GM19240 (cell line): ENCODE results near the gene LONP2.

Source experiments
- DNase-seq: peaks from one replicate; pipeline ENCODE4 v3.0.0; 2011; ENCODE audit warnings: low spot score; ENCODE audit not compliant: insufficient read length

The LONP2 gene

DNA sequence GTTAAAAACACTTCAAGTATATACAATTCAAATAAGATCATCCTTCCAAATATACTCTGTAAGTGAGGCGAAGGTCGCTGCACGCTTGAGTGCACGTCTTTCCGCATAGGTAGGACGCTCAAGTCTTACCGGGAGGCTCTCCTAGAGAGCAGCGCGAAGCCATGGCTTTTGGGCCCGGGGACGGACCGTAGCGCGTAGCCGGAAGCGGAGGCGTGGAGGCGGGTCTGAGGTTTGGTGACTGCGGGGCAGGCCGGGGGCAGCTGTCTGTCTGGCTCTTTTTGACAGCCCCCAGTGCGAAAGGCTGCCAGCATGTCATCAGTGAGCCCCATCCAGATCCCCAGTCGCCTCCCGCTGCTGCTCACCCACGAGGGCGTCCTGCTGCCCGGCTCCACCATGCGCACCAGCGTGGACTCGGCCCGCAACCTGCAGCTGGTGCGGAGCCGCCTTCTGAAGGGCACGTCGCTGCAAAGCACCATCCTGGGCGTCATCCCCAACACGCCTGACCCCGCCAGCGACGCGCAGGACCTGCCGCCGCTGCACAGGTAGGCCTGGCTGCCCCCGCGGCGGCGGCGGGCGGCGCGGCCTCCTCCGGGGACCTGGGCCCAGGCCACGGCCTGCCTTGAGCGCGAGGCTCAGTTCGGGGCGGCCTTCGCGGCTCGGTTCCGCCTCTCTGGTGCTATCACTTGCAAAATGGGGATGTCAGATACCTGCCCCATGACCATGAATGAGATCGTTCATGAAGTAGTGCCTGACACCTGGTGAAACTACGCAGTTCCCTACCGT lies at the start of gene LONP2:
Gene LONP2, plus strand, starts transcription at position 221 of the 783 bp plus-strand sequence. Its CDS starts 89 bp downstream, at position 310.
- peak; percentile 52 for DNase-seq

DNA sequence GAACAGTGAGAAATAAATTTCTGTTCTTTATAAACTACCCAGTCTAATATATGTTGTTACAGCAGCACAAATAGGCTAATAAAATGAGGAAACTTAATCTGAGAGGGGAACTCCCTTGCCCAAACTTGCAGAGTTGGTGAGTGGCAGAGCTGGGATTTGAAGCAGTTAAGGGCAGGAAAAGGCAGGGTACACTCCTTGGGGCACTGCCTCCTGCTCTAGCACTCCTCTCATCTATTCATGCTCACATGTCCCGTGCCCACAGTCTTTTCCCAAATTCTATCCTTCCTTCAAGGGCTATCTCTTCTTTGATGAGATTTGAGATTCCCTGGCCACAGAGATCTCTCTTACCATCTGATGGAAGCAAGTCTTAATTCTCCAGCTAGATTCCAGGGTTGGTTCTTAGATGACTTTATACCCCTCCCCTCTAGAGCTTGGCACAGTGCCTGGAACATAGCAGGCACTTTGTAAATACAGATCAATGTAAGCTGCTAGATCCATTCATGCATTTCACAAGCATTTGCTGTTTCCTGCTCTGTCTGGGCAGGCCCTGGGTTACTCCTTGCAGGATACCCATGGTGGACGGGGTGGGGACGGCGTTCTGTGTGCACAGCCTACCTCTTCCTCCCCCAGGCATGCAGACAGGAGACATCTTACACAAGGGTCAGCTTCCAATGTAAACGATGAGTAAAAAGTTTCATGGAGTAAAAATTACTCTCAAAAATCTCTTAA lies 49.1 kb upstream of the LONP2 start:
- DNase-seq = no peak

- no peak for DNase-seq
Measured at GRCh38 chr16:48197294-48197693, 46.8 kb upstream of the LONP2 start.

DNA sequence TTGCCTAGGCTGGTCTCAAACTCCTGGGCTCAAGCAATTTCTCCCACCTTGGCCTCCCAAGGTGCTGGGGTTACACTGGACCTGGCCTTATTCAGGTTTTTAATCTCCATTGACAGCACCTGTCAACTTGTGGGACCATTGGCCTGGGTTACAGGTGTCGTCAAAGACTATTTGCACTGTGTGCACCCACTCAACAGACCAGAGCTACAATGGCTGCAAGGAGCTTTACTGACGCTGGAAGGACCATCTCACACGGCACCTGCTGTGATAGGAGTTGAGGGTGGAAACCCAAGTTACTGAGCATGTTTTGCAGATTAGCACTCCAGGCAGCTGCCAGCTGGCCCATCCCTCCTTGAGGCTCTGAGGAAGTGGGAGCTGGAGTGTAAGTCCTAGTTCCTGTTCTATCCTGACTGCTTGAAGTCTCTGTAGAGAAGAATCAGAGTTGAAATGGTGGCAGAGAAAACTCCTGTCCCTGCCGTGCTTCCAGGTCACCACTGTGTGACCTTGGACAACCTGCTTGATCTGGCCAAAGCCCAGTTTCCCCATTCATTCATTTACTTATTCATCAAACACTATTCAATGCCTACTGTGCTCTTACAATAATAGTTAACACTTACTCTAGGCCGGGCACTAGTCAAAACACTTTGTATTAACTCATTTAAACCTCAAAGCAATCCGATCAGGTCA lies 42.4 kb upstream of the LONP2 start:
- DNase-seq = no peak

- no peak for DNase-seq
Measured at GRCh38 chr16:48203974-48204824, 39.9 kb upstream of the LONP2 start.

- DNase-seq = no peak
Measured at GRCh38 chr16:48204825-48205151, 39.3 kb upstream of the LONP2 start.

DNA sequence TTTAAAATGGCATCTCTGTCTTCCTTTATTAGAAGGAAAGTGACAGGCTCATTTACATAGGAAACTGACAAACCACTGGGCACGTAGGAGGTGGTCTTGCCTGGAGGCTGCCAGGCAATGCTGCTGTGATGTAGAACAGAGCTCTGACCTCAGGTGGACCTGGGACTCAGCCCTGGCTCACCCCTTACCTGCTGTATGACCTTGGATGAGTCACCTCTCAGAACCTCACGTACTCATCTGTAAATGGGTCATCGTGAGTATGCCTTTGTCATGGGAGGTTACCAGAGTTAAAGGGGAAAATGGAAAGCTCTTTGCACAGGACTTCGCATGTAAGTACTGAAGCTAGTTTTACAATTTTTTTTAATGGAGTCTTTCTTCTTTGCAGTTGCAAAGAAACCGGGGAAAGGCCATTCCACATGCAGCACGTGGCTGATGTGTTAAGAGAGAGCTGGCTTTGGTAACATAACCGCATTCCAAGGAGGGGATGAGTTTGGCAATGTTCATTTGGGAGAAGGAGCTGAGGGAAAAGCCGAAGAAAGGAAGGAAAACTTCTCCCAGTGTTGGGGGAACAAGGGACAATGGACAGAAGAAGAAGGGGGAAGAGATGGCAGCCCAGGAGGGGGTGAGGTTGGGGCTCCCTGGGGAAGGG lies 37.4 kb upstream of the LONP2 start:
- DNase-seq = no peak

DNA sequence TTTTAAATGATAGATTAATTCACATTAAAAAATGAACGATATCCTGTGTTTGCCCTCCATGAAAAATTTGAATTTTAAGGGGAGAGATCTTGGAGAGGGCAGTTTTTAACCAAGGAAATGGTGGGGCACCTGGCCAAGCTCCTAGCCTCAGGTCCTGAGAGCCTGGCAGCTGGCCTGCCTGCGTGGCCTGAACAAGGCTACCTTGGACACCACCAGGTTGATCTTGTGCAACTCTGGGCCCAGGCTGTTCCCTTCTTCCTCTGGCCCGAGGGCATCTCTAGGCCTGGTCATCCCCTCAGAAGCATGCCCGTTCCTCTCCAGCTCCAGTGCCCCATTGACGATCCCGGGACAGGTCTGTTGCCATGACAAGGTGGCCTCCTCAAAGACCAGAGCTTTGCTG lies 33.4 kb upstream of the LONP2 start:
- no peak for DNase-seq

DNA sequence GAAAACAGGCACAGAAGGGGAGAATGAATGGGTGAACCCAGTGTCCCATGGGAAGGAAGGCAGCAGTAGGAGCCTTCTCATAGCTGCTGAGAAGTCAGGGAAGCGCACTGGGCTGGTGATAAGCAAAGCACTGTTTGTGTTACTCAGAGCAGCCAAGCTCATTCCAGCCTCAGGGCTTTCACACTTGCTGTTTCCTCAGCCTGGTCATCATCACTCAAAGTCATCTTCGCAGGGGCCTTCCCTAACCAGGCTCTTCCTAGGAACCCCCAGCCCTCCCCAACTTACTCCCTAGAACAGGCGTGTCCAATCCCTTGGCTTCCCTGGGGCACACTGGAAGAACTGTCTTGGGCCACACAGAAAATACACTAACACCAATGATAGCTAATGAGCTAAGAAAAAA lies 32.1 kb upstream of the LONP2 start:
- DNase-seq = no peak

DNA sequence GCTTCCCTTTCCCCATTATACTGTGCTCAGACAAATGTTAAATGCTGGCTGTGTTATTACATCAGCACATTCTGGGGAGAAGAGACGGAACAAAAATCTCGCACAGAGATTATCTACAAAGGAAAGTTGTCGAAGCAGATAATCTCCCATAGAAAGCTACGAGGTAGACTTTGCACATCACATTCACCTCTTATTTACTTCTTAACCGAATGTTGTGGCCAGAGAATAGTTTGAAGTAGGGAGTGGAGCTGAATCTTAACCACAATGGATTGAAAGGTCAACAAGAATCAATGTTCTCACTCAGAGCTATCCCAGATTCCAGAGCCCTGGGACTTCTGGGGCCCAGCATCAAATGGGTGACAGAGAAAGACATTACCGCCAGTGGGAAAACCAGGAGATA lies 28.4 kb upstream of the LONP2 start:
- no peak for DNase-seq

- no peak for DNase-seq
Measured at GRCh38 chr16:48217708-48218107, 26.4 kb upstream of the LONP2 start.

- no peak for DNase-seq
Measured at GRCh38 chr16:48218473-48218872, 25.6 kb upstream of the LONP2 start.

DNA sequence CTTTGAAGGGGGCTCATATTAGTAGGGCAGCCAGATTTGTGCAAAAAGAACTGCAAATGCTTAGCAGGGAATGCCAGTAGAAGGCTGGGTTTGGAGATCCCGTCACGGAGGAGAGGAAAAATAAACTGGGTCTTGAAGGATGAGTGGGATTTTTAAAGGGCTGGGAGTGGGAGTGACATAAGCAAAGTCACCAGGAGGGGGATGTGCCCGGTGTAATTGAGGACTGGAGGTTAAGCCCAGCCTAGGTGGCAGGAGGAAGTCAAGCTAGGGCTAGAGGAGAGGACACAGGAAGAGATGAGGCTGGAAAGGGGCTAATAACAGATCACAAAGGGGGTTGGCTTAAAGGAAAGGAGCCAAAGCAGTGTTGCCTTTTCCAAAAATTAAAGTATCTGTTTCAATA lies 23.2 kb upstream of the LONP2 start:
- DNase-seq = no peak

GRCh38 chr16:48223490-48223889 lies 20.6 kb upstream of the LONP2 start:
- DNase-seq = no peak

GRCh38 chr16:48225456-48225855 lies 18.6 kb upstream of the LONP2 start:
- DNase-seq = no peak

- DNase-seq = no peak
Measured at GRCh38 chr16:48231727-48232492, 12.2 kb upstream of the LONP2 start.

DNA sequence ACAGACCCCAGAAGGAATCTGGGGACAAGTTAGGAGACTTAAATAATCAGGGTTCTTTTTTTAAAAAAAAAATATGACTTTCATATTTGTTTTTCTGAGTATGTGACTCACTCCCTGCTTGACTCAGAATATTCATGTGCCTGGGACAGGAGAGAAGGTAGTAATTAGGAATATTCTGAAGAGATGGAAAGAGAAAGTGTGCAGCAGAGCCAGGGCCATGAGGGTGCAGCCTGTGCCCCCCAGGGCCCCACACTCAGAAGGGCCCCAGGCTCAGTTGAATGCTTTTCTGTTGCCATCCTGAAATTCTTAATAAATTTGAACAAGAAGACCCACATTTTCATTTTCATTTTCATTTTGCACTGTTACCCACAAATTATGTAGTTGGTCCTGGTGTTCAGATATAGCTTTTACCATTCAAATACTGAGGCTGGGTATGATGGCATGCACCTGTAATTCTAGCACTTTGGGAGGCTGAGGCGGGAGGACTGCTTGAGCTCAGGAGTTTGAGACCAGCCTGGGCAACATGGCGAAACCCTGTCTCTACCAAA lies 11.5 kb upstream of the LONP2 start:
- no peak for DNase-seq

DNA sequence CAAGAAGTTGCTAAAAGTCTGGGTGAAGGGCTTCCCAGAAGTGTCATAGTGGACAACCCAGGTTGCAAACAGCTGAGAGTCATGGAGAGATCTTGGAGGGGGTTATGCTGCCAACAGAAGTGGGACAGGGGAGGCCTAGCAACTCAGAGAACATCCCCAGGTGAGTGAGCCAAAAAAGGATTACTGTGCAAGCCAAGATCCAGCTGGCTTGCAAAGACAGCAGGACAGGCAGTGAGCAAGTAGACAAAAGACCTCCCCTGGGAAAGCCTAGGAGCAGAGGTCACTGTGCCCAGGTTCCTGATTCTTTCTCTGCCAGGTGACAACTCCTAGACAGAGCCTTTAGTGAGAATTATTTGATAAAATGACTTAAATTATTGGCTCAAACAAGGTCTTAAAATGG lies 9.5 kb upstream of the LONP2 start:
- no peak for DNase-seq

GRCh38 chr16:48235058-48235555 lies 9.0 kb upstream of the LONP2 start:
- no peak for DNase-seq
